NCI-H1930 (cell line): ENCODE results near the gene NR6A1.

Source experiments
- DNase-seq, 2 experiments: peaks; one replicate each; lab custom pipeline; 2025; lab: John Stamatoyannopoulos, UW

The NR6A1 gene

GRCh38 chr9:124688238-124688904 lies 82.7 kb downstream of the NR6A1 start:
- DNase-seq, result no peak

GRCh38 chr9:124686918-124687317 lies 84.2 kb downstream of the NR6A1 start:
- DNase-seq, result no peak

GRCh38 chr9:124685217-124685616 lies 85.9 kb downstream of the NR6A1 start:
- DNase-seq, result no peak

- DNase-seq, result no peak
These were observed 86.9 kb downstream of the NR6A1 start for GRCh38 chr9:124684169-124684568.

- no peak for DNase-seq
These were observed 88.1 kb downstream of the NR6A1 start for GRCh38 chr9:124683043-124683442.

- DNase-seq, result no peak
These were observed 90.3 kb downstream of the NR6A1 start for GRCh38 chr9:124680714-124681390.

- no peak for DNase-seq
These were observed 91.1 kb downstream of the NR6A1 start for GRCh38 chr9:124680049-124680448.

- DNase-seq, result no peak
These were observed 95.0 kb downstream of the NR6A1 start for GRCh38 chr9:124676159-124676551.

- DNase-seq, result no peak
These were observed 95.6 kb downstream of the NR6A1 start for GRCh38 chr9:124675261-124676158.

GRCh38 chr9:124674651-124675050 lies 96.5 kb downstream of the NR6A1 start:
- DNase-seq, result no peak

- DNase-seq, result no peak
These were observed 98.0 kb downstream of the NR6A1 start for GRCh38 chr9:124673063-124673462.

- DNase-seq, result no peak
These were observed 99.2 kb downstream of the NR6A1 start for GRCh38 chr9:124671861-124672260.

- DNase-seq, result no peak
These were observed 104.5 kb downstream of the NR6A1 start for GRCh38 chr9:124666642-124667041.

- DNase-seq, result no peak
These were observed 105.6 kb downstream of the NR6A1 start for GRCh38 chr9:124665391-124666058.

- DNase-seq, result no peak
These were observed 107.0 kb downstream of the NR6A1 start for GRCh38 chr9:124664143-124664542.

- no peak for DNase-seq
These were observed 107.8 kb downstream of the NR6A1 start for GRCh38 chr9:124663046-124663961.

- no peak for DNase-seq
These were observed 108.5 kb downstream of the NR6A1 start for GRCh38 chr9:124662561-124662960.

GRCh38 chr9:124661271-124661670 lies 109.8 kb downstream of the NR6A1 start:
- DNase-seq, result no peak

- peak; percentile 54 to 73 for DNase-seq
These were observed 110.7 kb downstream of the NR6A1 start for GRCh38 chr9:124660341-124660801.

GRCh38 chr9:124659099-124659659 lies 111.9 kb downstream of the NR6A1 start:
- peak; percentile 32 to 33 for DNase-seq
